CD4-positive, alpha-beta T cell treated with Interleukin-1 beta for 1 hour (primary cell): Measurements from ENCODE around the gene DNAAF5.
"Not testable (repeated sequence)": the region's sequence is repeated elsewhere in the genome, so short reads cannot be mapped to it uniquely, and the experiment has no call there.

Experiments used
- DNase-seq, 2 donors: peaks; one replicate each; pipeline ENCODE4 v3.0.0-alpha.2; 2020 to 2022

Gene DNAAF5

GRCh38 chr7:784971-785370, 58.5 kb downstream of the DNAAF5 start:
- DNase-seq, result no peak

- DNase-seq, result no peak
Observed at GRCh38 chr7:785416-785815, 58.9 kb downstream of the DNAAF5 start.

GRCh38 chr7:786472-787255, 60.2 kb downstream of the DNAAF5 start:
- peak; percentile 63 to 69 for DNase-seq

- DNase-seq, result no peak
Observed at GRCh38 chr7:787332-788240, 61.1 kb downstream of the DNAAF5 start.

- no peak for DNase-seq
Observed at GRCh38 chr7:791519-791918, 65.0 kb downstream of the DNAAF5 start.

- DNase-seq, result no peak
Observed at GRCh38 chr7:794207-794606, 67.7 kb downstream of the DNAAF5 start.

- no peak for DNase-seq
Observed at GRCh38 chr7:794671-795329, 68.3 kb downstream of the DNAAF5 start.

- DNase-seq, result not testable (repeated sequence)
Observed at GRCh38 chr7:796434-797169, 70.1 kb downstream of the DNAAF5 start.

- no peak for DNase-seq
Observed at GRCh38 chr7:798921-799470, 72.5 kb downstream of the DNAAF5 start.

- no peak for DNase-seq
Observed at GRCh38 chr7:800692-801091, 74.2 kb downstream of the DNAAF5 start.

- not testable (repeated sequence) for DNase-seq
Observed at GRCh38 chr7:801351-801750, 74.9 kb downstream of the DNAAF5 start.

GRCh38 chr7:801940-802381, 75.5 kb downstream of the DNAAF5 start:
- DNase-seq, result no peak

GRCh38 chr7:802500-803242, 76.2 kb downstream of the DNAAF5 start:
- DNase-seq, result no peak

- DNase-seq, result no peak
Observed at GRCh38 chr7:803243-803635, 76.7 kb downstream of the DNAAF5 start.

GRCh38 chr7:803796-804195, 77.3 kb downstream of the DNAAF5 start:
- DNase-seq, result not testable (repeated sequence)

- no peak for DNase-seq
Observed at GRCh38 chr7:805261-805660, 78.8 kb downstream of the DNAAF5 start.

GRCh38 chr7:815284-816216, 89.1 kb downstream of the DNAAF5 start:
- DNase-seq, result peak in 1 of 2 donors; percentile 6

- peak; percentile 97 to 98 for DNase-seq
Observed at GRCh38 chr7:816300-816750, 89.8 kb downstream of the DNAAF5 start.

GRCh38 chr7:816751-817671, 90.5 kb downstream of the DNAAF5 start:
- peak; percentile 19 for DNase-seq
